ENCODE results near the gene GPR61. TPM values are rescaled to one million over a fixed set of nuclear protein-coding genes. Genes with fewer than 3 reads are reported as not detected.

Gene GPR61
- total RNA-seq, 1 experiment from 2014 or later = 0.48 TPM

DNA sequence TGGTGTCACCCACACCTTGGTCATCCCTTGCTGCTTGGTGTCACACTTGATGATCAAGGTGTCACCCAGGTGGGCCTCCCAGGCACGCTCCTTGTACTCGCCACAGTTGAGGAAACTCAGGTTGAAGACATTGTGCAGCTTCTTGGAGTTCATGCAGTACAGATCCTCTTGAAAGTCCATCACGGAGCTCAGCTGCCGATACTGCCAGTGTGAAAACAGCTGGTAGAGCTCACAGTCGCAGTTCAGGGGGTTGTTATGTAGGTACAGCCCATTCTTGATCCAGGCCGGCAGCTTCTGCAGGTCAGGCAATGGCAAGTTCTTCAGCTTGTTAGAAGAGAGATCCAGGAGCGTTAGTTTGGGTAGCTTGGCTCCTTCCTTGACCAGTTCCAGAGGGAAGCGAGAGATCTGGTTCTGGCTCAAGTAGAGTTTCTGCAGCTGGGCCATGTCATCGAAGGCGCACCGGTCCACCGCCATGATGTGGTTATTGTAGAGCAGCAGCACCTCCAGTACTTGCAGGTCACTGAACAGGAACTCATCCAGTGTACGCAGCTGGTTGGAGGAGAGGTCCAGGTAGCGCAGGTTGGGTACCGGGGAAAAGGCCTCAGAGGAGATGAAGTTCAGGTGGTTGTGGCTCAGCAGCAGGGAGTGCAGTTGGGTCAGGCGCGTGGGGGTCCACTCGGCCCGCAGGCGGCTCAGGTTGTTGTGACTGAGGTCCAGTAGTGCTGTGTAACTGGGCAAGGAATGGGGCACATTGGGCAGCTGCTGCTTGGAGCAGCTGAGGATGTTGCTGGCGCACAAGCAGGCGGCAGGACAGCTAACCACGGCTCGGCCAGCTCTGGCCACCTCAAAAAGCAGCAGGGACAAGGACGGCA is 31.4 kb upstream of the GPR61 start:
- no peak overlapping the region for H2BK120ac ChIP-seq (ENCODE audit: low read depth, low read length, poor library complexity, severe bottlenecking)
- no peak for DNase-seq
- no peak overlapping the region for H2BK12ac ChIP-seq (ENCODE audit: insufficient read length, low read depth, low read length)
- peak overlapping the region; percentile 85 to 86 for H3K4me3 Mint-ChIP-seq
- H3K9ac ChIP-seq (ENCODE audit: extremely low read depth, insufficient read length, low read length) = no peak overlapping the region
- no peaks in the 10 kb centered on the region for H3K9me3 Mint-ChIP-seq
- no peak overlapping the region for H3K4ac ChIP-seq (ENCODE audit: low read depth, low read length)
- no peak overlapping the region for H2AK5ac ChIP-seq (ENCODE audit: insufficient read length, low read length)
- peaks cover 56% of the 10 kb centered on the region for H3K27me3 Mint-ChIP-seq (ENCODE audit: low read depth)
- no peaks in the 10 kb centered on the region for H3K36me3 Mint-ChIP-seq (ENCODE audit: insufficient read depth in 1 of 3, low read depth in 3 of 3)
- peaks cover 7% of the 10 kb centered on the region for H3K23me2 ChIP-seq (ENCODE audit: insufficient read length, low read depth, low read length, poor library complexity, severe bottlenecking)
- H3K56ac ChIP-seq (ENCODE audit: insufficient read length, low read depth, low read length) = no peak overlapping the region
- no peak overlapping the region for H4K8ac ChIP-seq (replicated peaks; ENCODE audit: insufficient read length, low read depth, low read length)
- H3K23ac ChIP-seq (ENCODE audit: insufficient read length, low read depth, low read length) = no peak overlapping the region
- no peak overlapping the region for H3T11ph ChIP-seq (ENCODE audit: low read length)
- H4K5ac ChIP-seq (ENCODE audit: insufficient read length, low read depth, low read length) = no peak overlapping the region
- H3K4me1 Mint-ChIP-seq = peaks cover 13 to 14% of the 10 kb centered on the region in 2 experiments
- H3K27ac Mint-ChIP-seq = no peak overlapping the region
- no peaks in the 10 kb centered on the region for H3K79me2 ChIP-seq (ENCODE audit: insufficient read depth, low read length)
- no peak overlapping the region for H3K27ac ChIP-seq (ENCODE audit: insufficient read length, low read depth, low read length)
- H2AFZ ChIP-seq (ENCODE audit: low read length) = no peak overlapping the region
- no peak overlapping the region for H3K14ac ChIP-seq (ENCODE audit: insufficient read depth, low read length)
- no peaks in the 10 kb centered on the region for H4K20me1 ChIP-seq (ENCODE audit: control insufficient read depth, insufficient read depth, insufficient read length)
- TF ChIP-seq, protein P1, sequence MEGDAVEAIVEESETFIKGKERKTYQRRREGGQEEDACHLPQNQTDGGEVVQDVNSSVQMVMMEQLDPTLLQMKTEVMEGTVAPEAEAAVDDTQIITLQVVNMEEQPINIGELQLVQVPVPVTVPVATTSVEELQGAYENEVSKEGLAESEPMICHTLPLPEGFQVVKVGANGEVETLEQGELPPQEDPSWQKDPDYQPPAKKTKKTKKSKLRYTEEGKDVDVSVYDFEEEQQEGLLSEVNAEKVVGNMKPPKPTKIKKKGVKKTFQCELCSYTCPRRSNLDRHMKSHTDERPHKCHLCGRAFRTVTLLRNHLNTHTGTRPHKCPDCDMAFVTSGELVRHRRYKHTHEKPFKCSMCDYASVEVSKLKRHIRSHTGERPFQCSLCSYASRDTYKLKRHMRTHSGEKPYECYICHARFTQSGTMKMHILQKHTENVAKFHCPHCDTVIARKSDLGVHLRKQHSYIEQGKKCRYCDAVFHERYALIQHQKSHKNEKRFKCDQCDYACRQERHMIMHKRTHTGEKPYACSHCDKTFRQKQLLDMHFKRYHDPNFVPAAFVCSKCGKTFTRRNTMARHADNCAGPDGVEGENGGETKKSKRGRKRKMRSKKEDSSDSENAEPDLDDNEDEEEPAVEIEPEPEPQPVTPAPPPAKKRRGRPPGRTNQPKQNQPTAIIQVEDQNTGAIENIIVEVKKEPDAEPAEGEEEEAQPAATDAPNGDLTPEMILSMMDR (conservative IDR thresholded peaks at IDR 0.05) = no peak
- H3K4me2 ChIP-seq (ENCODE audit: insufficient read depth, insufficient read length, low read length) = no peak overlapping the region
- no peaks in the 10 kb centered on the region for H3K79me1 ChIP-seq (ENCODE audit: insufficient read depth, low read depth, low read length, poor library complexity, severe bottlenecking)
- H3K4me1 ChIP-seq (ENCODE audit: insufficient read depth, low read length) = peaks cover 3% of the 10 kb centered on the region; the same call in 1 of the 2 replicates
- no peak overlapping the region for H2BK5ac ChIP-seq (ENCODE audit: insufficient read length, low read length)
- no peak overlapping the region for H3K18ac ChIP-seq (ENCODE audit: insufficient read length, low read depth, low read length)
- H4K91ac ChIP-seq (ENCODE audit: insufficient read length, low read depth, low read length) = no peak overlapping the region
- H3K27me3 ChIP-seq (ENCODE audit: insufficient read depth, low read length) = peaks cover 2% of the 10 kb centered on the region; the same call in 1 of the 2 replicates
- no peak overlapping the region for H2BK20ac ChIP-seq (ENCODE audit: low read depth, low read length, poor library complexity, severe bottlenecking)
- H3K9me3 ChIP-seq (ENCODE audit: control insufficient read depth, low read depth, low read length) = no peaks in the 10 kb centered on the region
- H2BK15ac ChIP-seq (ENCODE audit: low read depth, low read length) = no peak overlapping the region; the same call in 1 of the 2 replicates
- WGBS (ENCODE audit: extremely low coverage, insufficient read length, low lambda C conversion rate) = no CpG with 5 or more reads among the region's 25 CpGs
